ENCODE measurements around the gene GALNT10. TPM values are rescaled to one million over a fixed set of nuclear protein-coding genes. Genes with fewer than 3 reads are reported as not detected.

Gene GALNT10
- total and polyA plus RNA-seq, 10 of the 15 experiments (the other 5 are each of a cell fraction or from before 2014, with no cell fraction given) = 3.9 to 35.4 (median 15.5) TPM

DNA sequence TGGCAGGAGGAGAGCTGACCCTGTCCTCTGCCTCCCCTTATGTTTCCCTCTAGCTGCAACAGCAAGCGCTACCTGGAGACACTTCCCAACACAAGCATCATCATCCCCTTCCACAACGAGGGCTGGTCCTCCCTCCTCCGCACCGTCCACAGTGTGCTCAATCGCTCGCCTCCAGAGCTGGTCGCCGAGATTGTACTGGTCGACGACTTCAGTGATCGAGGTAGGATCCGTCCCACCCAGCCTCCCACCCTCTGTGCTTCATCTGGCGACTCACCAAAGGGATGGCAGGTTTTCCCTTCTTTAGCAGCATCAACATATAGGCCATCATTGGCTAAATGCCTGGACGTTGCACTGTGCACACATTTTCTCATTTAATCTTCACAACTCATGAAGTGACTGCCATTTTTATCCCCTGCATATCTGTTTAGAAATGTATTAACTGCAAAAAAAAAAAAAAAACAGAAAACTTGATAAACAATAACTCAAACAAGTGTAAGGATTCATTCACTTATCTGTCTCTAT is 139.0 kb downstream of the GALNT10 start:
- Histone ChIP-seq H4K20me1 (ENCODE audit: control insufficient read depth, insufficient read depth) (no peaks in the 10 kb centered on the region), H2AFZ (ENCODE audit: control insufficient read depth, low read depth, low read length) (no peak overlapping the region), H3K79me2 (ENCODE audit: control insufficient read depth, insufficient read depth, low read length) (no peaks in the 10 kb centered on the region), H3K9ac (ENCODE audit: control insufficient read depth, insufficient read depth, low read length) (no peak overlapping the region), H3K4me2 (ENCODE audit: control insufficient read depth, insufficient read depth) (no peak overlapping the region), H3K4me1 (ENCODE audit: control insufficient read depth, insufficient read depth, low read length) (no peaks in the 10 kb centered on the region), H3K27me3 (replicated peaks in 1 of 2; ENCODE audit: control insufficient read depth in 2 of 2, insufficient read depth in 2 of 2, low read length in 1 of 2) (no peaks in the 10 kb centered on the region), H3K27ac (ENCODE audit: control insufficient read depth, insufficient read depth) (no peak overlapping the region), H3K4me3 (no peak overlapping the region), H3K36me3 (ENCODE audit: control insufficient read depth in 2 of 2, insufficient read depth in 2 of 2, low read length in 1 of 2) (peaks cover 0 to 3% of the 10 kb centered on the region in 2 experiments; a peak in 1 of 4 replicates), H3K9me3 (replicated peaks; ENCODE audit: control insufficient read depth, insufficient read depth, low read length) (no peaks in the 10 kb centered on the region)
- ChIA-PET SMC1A (ENCODE audit: uncharacterized antibody, unreplicated experiment) (interaction anchor here (0.9 to 1.0 kb wide), 2 partner anchors 75 to 278 kb away, joined by 3 to 4 read pairs; no protein-coding TSS in a partner anchor), CTCF (interaction anchor here (2.4 kb wide), 1 partner anchor 75 kb away, joined by 10 read pairs; no protein-coding TSS in a partner anchor), RAD21 (ENCODE audit: unreplicated experiment) (interaction anchor here (0.9 kb wide), 1 partner anchor 132 kb away, joined by 3 read pairs; no protein-coding TSS in a partner anchor), POLR2A (no interaction called here)
- intact Hi-C loops (cut with micrococcal nuclease; ENCODE audit: unreplicated experiment) (no loop called here), in situ Hi-C loops (cut with MboI) (no loop called here)
- WGBS (ENCODE audit: insufficient coverage, insufficient replicate concordance, low lambda C conversion rate, missing lambda C conversion rate) = 92% methylated on average over 12 of the region's 14 CpGs
- TF ChIP-seq NFYA (IDR thresholded peaks at IDR 0.05; ENCODE audit: borderline replicate concordance, low read depth, low read length) (no peak), MYC (IDR thresholded peaks at IDR 0.05; ENCODE audit: insufficient read depth, insufficient read length, insufficient replicate concordance, low read length, severe bottlenecking) (no peak), IKZF2 (IDR thresholded peaks at IDR 0.05) (no peak), BHLHE40 (IDR thresholded peaks at IDR 0.05; ENCODE audit: borderline replicate concordance in 1 of 2, low read depth in 2 of 2, low read length in 1 of 2) (no peak), SMAD1 (IDR thresholded peaks at IDR 0.05; ENCODE audit: low read depth, partially characterized antibody) (no peak), SIN3A (IDR thresholded peaks at IDR 0.05; ENCODE audit: low read depth, low read length) (no peak), EED (IDR thresholded peaks at IDR 0.05; ENCODE audit: low read depth) (no peak), TCF12 (IDR thresholded peaks at IDR 0.05; ENCODE audit: low read depth, low read length) (no peak), SRF (IDR thresholded peaks at IDR 0.05; ENCODE audit: low read depth in 2 of 2, low read length in 2 of 2) (no peak), SP1 (IDR thresholded peaks at IDR 0.05; ENCODE audit: low read depth, low read length) (no peak), RELA (IDR thresholded peaks at IDR 0.05; ENCODE audit: borderline replicate concordance, partially characterized antibody) (no peak), NR2F1 (conservative IDR thresholded peaks at IDR 0.05) (no peak), MYB (IDR thresholded peaks at IDR 0.05; ENCODE audit: borderline replicate concordance, low read depth, low read length) (no peak)
- TF ChIP-seq, protein P1, sequence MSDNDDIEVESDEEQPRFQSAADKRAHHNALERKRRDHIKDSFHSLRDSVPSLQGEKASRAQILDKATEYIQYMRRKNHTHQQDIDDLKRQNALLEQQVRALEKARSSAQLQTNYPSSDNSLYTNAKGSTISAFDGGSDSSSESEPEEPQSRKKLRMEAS (IDR thresholded peaks at IDR 0.05; ENCODE audit: low read depth, low read length) = no peak
- TF ChIP-seq, protein P2, sequence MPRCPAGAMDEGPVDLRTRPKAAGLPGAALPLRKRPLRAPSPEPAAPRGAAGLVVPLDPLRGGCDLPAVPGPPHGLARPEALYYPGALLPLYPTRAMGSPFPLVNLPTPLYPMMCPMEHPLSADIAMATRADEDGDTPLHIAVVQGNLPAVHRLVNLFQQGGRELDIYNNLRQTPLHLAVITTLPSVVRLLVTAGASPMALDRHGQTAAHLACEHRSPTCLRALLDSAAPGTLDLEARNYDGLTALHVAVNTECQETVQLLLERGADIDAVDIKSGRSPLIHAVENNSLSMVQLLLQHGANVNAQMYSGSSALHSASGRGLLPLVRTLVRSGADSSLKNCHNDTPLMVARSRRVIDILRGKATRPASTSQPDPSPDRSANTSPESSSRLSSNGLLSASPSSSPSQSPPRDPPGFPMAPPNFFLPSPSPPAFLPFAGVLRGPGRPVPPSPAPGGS (IDR thresholded peaks at IDR 0.05; ENCODE audit: borderline replicate concordance, insufficient read depth, low read depth, low read length, poor library complexity, severe bottlenecking) = no peak
- TF ChIP-seq, protein P3, sequence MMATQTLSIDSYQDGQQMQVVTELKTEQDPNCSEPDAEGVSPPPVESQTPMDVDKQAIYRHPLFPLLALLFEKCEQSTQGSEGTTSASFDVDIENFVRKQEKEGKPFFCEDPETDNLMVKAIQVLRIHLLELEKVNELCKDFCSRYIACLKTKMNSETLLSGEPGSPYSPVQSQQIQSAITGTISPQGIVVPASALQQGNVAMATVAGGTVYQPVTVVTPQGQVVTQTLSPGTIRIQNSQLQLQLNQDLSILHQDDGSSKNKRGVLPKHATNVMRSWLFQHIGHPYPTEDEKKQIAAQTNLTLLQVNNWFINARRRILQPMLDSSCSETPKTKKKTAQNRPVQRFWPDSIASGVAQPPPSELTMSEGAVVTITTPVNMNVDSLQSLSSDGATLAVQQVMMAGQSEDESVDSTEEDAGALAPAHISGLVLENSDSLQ (IDR thresholded peaks at IDR 0.05) = no peak
- ATAC-seq (no peak), FAIRE-seq (no peak), DNase-seq (ENCODE audit: low read depth, low spot score) (no peak)
- no TSS peak for BruUV-seq (replicated peaks)
